Parathyroid adenoma (tissue), 2 donors: ENCODE measurements around the gene GNAI1.

Experiments used
- H2AFZ ChIP-seq: fragments of 300-600 bp; sonication (generic); one replicate; pipeline ENCODE4 v1.7.0; 2017; ENCODE audit warnings: antibody characterized with exemption, mild to moderate bottlenecking
- H3K27ac ChIP-seq: fragments of 300-600 bp; sonication (generic); one replicate; pipeline ENCODE4 v1.7.0; 2017
- H3K27me3 ChIP-seq: fragments of 300-600 bp; sonication (generic); one replicate; pipeline ENCODE4 v1.7.0; 2017; ENCODE audit warnings: low read length; ENCODE audit not compliant: control insufficient read depth, insufficient read depth
- H3K36me3 ChIP-seq: fragments of 300-600 bp; sonication (generic); one replicate; pipeline ENCODE4 v1.7.0; 2017; ENCODE audit warnings: low read length; ENCODE audit not compliant: control insufficient read depth, insufficient read depth
- H3K4me1 ChIP-seq: fragments of 300-600 bp; sonication (generic); one replicate; pipeline ENCODE4 v1.7.0; 2017; ENCODE audit warnings: control low read depth
- H3K4me2 ChIP-seq: fragments of 300-600 bp; sonication (generic); one replicate; pipeline ENCODE4 v1.7.0; 2017; ENCODE audit warnings: low read length
- H3K4me3 ChIP-seq: fragments of 300-600 bp; sonication (generic); one replicate; pipeline ENCODE4 v1.7.0; 2017; ENCODE audit warnings: low read depth, low read length
- H3K79me2 ChIP-seq: fragments of 300-600 bp; sonication (generic); one replicate; pipeline ENCODE4 v1.7.0; 2017; ENCODE audit warnings: control low read depth
- H3K9ac ChIP-seq: fragments of 300-600 bp; sonication (generic); one replicate; pipeline ENCODE4 v1.7.0; 2017; ENCODE audit warnings: mild to moderate bottlenecking
- H3K9me3 ChIP-seq: fragments of 300-600 bp; sonication (generic); one replicate; pipeline ENCODE4 v1.7.0; 2017; ENCODE audit warnings: low read length; ENCODE audit not compliant: control insufficient read depth
- TF ChIP-seq, protein P1 (sequence below): fragments of 300-600 bp; sonication (generic); IDR thresholded peaks from one replicate; pipeline ENCODE4 v1.7.0; 2017; ENCODE audit warnings: antibody characterized with exemption, mild to moderate bottlenecking
- donor health status: primary hyperparathyroidism.

The GNAI1 gene

DNA sequence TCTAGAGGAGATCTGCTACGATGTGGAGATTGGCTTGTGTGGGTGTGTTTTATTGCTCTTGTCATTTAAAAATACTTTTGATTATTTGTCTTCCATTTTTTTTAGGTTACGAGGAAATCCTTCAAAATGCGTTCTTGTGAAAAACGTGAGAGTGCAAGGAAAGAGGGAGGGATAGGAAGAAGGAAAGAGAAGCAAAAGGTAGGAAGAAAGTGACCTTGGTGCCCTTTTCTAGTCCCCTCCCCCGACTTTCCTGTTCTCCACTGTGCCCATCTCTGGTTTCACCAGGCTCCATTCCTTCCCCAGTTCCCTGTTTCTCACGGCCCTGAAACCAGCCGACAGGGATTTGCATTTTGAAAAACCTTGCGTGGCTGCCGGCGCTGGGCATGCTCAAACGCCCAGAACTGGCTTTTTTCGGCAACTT, 506 bp upstream of the GNAI1 start:
- Histone ChIP-seq H3K4me3 (peak overlapping the region; percentile 61), H3K4me2 (peak overlapping the region; percentile 93), H2AFZ (peak overlapping the region; percentile 95), H3K4me1 (no peaks in the 10 kb centered on the region), H3K79me2 (peaks cover 15% of the 10 kb centered on the region), H3K9ac (no peak overlapping the region), H3K9me3 (no peaks in the 10 kb centered on the region), H3K36me3 (no peaks in the 10 kb centered on the region), H3K27me3 (no peaks in the 10 kb centered on the region), H3K27ac (peak overlapping the region; percentile 85)
- TF ChIP-seq, protein P1, sequence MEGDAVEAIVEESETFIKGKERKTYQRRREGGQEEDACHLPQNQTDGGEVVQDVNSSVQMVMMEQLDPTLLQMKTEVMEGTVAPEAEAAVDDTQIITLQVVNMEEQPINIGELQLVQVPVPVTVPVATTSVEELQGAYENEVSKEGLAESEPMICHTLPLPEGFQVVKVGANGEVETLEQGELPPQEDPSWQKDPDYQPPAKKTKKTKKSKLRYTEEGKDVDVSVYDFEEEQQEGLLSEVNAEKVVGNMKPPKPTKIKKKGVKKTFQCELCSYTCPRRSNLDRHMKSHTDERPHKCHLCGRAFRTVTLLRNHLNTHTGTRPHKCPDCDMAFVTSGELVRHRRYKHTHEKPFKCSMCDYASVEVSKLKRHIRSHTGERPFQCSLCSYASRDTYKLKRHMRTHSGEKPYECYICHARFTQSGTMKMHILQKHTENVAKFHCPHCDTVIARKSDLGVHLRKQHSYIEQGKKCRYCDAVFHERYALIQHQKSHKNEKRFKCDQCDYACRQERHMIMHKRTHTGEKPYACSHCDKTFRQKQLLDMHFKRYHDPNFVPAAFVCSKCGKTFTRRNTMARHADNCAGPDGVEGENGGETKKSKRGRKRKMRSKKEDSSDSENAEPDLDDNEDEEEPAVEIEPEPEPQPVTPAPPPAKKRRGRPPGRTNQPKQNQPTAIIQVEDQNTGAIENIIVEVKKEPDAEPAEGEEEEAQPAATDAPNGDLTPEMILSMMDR = no peak

DNA sequence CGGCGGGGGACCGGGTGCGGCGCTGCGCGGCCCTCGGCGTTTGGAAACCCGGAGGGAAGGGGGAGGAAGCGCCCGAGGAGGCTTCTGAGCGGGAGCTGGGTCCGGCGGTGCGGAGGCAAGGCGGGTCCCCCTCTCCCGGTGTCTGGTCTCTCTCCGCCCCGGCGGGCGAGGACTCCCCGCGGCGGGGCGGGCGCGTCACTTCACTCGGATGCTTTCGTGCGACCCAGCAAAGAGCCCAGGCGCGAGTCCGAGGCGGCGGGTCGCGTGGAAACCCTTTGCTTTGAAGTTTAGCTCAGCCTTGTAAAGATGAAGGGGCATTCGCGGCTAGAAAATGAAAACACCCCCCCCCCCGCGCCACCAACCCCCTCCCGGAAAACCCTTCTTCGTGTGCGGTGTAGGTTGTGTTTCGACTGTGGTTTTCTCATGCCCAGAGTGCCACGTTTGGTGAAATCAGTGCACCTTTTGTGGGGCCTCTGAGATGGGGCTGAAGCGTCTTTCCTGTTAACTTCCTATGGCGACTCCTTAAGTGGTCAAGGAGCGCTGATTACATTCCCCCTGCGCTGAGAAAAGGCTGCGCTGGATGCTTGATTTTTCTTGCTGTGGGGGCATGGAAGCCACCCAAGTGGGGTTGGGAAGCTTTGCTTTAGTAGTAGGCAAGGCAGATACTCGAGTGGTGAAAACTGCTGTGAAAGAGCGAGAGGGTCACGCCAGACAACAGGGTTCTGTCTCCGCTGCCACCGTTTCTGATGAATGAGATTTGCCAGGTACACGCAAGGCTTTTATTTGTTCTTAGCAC, 876 bp downstream of the GNAI1 start:
- TF ChIP-seq, protein P1 = no peak
- H3K4me3 ChIP-seq = peak overlapping the region; percentile 74

DNA sequence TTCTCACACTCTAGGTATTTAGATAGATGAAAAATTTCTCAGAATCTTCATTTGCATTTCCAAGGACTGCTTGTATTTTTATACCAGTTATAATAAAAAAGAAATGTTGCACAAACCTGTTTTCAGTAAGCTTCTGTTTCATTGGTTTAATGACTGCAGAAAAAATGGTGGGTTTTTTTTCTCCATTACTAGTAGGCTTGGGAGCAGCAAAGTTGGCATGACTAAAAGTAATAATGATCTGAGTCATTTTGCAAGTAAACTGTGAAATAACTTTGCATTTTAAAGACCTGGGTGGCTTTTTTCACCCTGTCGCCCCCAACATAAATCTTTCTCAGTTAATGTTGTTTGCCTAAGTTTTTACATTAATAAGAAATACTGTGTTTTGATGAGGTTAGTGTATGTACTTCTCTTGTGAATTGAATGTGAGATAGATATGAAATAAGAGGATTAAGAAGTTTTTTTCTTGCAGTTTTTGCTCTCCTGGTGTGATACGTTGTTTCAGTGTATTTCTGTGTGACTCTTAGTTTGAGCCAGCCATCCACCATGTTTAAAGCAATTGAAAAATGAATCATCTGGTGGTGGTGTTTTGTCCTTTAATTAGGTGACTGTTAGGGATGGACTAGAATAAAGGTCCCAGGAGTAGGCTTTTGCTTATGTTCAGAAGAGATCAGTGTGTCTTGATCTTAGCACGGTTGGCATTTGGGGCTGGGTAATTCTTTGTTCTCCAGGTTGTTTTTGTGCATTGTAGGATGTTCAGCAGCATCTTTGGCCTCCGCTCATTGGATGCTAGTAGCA, 1.8 kb downstream of the GNAI1 start:
- peak overlapping the region; percentile 89 for H3K4me2 ChIP-seq

More for the DNA sequence above, 876 bp downstream of the GNAI1 start:
- Histone ChIP-seq H3K4me1 (no peaks in the 10 kb centered on the region), H3K4me2 (peak overlapping the region; percentile 89), H3K36me3 (no peaks in the 10 kb centered on the region), H3K27me3 (no peaks in the 10 kb centered on the region), H3K79me2 (peaks cover 19% of the 10 kb centered on the region), H3K9ac (peak overlapping the region; percentile 65), H3K27ac (peak overlapping the region; percentile 82), H3K9me3 (no peaks in the 10 kb centered on the region), H2AFZ (peak overlapping the region; percentile 99)

DNA sequence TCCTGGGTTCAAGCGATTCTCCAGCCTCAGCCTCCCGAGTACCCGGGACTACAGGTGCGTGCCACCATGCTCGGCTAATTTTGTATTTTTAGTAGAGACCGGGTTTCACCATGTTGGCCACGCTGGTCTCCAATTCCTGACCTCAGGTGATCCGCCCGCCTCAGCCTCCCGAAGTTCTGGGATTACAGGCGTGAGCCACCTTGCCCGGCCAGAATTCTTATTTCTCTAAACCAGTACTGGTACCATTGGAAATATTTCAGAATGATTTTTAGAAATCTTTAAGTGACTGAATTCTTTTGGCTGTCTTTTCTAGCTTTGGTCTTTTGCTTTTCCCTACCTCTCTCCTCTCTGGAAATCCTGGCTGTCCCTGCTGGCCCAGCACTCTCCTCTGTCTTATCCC, 2.8 kb downstream of the GNAI1 start:
- Histone ChIP-seq H3K36me3 (no peaks in the 10 kb centered on the region), H3K4me1 (no peaks in the 10 kb centered on the region), H3K4me2 (no peak overlapping the region), H3K27me3 (no peaks in the 10 kb centered on the region), H3K79me2 (peaks cover 22% of the 10 kb centered on the region), H2AFZ (no peak overlapping the region), H3K4me3 (no peak overlapping the region), H3K9ac (no peak overlapping the region), H3K9me3 (no peaks in the 10 kb centered on the region), H3K27ac (no peak overlapping the region)
- TF ChIP-seq, protein P1 = no peak

More for the DNA sequence above, 1.8 kb downstream of the GNAI1 start:
- TF ChIP-seq, protein P1 = no peak
- Histone ChIP-seq H3K9me3 (no peaks in the 10 kb centered on the region), H3K27ac (no peak overlapping the region), H3K36me3 (no peaks in the 10 kb centered on the region), H3K4me3 (peak overlapping the region; percentile 74), H3K79me2 (peaks cover 20% of the 10 kb centered on the region), H3K4me1 (no peaks in the 10 kb centered on the region), H2AFZ (peak overlapping the region; percentile 99), H3K27me3 (no peaks in the 10 kb centered on the region), H3K9ac (no peak overlapping the region)
